ENCODE measurements around the gene RPUSD1.

The RPUSD1 gene

DNA sequence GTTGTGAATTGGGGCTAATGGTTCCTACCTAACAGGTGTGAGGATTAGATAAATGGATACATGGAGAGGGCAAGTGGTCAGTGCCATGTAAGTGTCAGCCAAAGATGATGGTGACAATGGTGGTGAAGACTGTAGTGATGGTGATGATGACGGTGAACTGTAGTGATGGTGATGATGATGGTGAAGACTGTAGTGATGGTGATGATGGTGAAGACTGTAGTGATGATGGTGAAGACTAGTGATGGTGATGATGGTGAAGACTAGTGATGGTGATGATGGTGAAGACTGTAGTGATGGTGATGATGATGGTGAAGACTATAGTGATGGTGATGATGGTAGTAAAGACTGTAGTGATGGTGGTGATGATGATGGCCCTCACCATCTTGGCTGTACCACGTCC, 30.4 kb upstream of the RPUSD1 start:
- Histone ChIP-seq H3K4me2 (ENCODE audit: low read length, poor library complexity, severe bottlenecking) (no peak overlapping the region), H4K8ac (ENCODE audit: low read length) (no peak overlapping the region), H3K9ac (ENCODE audit: low read length) (no peak overlapping the region), H3K9me3 (ENCODE audit: control insufficient read depth, low read length) (peaks cover 5% of the 10 kb centered on the region), H3K27ac (ENCODE audit: low read length, poor library complexity, severe bottlenecking) (no peak overlapping the region), H2BK120ac (ENCODE audit: low read depth, low read length) (no peak overlapping the region), H3K4me1 (ENCODE audit: control insufficient read depth, insufficient read depth, low read depth, low read length) (peaks cover 17% of the 10 kb centered on the region), H2AK5ac (ENCODE audit: low read length, severe bottlenecking) (no peak overlapping the region), H3K27me3 (ENCODE audit: control insufficient read depth in 1 of 2, insufficient read depth in 1 of 2, low read length in 2 of 2) (peaks cover 0 to 65% of the 10 kb centered on the region in 2 experiments), H2BK5ac (ENCODE audit: low read depth, low read length, poor library complexity, severe bottlenecking) (no peak overlapping the region), H3K14ac (ENCODE audit: low read length in 2 of 2) (no peak overlapping the region), H3K79me1 (replicated peaks; ENCODE audit: low read length, poor library complexity, severe bottlenecking) (no peaks in the 10 kb centered on the region), H2BK12ac (ENCODE audit: low read length in 2 of 2) (no peak overlapping the region), H4K91ac (ENCODE audit: low read length) (no peak overlapping the region), H3K36me3 (ENCODE audit: control insufficient read depth in 1 of 2, insufficient read depth in 2 of 2, low read depth in 1 of 2, low read length in 2 of 2) (no peaks in the 10 kb centered on the region), H3K23ac (ENCODE audit: low read length in 2 of 2) (no peak overlapping the region), H3K4ac (ENCODE audit: low read depth in 1 of 2, low read length in 2 of 2) (no peak overlapping the region), H2BK15ac (ENCODE audit: low read depth, poor library complexity, severe bottlenecking) (no peak overlapping the region), H3K4me3 (ENCODE audit: insufficient read depth in 1 of 2, low read depth in 1 of 2, low read length in 2 of 2) (no peak overlapping the region), H2AFZ (ENCODE audit: low read depth, low read length) (no peak overlapping the region), H3K18ac (ENCODE audit: low read depth in 1 of 2, low read length in 2 of 2) (no peak overlapping the region)
- DNase-seq = no peak
- 78% methylated on average over 1 of the region's 2 CpGs for WGBS

DNA sequence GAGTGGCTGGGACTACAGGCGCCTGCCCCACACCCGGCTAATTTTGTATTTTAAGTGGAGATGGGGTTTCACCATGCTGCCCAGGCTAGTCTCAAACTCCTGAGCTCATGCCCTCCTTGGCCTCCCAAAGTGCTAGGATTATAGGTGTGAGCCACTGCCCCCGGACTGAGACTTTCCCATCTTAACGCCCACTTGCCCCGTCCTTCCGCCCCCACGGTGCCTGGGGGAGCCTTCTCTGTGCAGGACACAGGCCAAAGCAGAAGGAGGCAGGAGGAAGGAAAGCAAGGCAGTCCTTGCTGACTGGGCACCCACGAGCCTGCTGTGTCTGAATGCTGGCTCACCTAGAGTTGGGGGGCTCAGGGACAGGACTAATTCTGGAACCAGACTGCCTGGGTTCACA, 30.0 kb upstream of the RPUSD1 start:
- H3K4me1 ChIP-seq (ENCODE audit: control insufficient read depth, insufficient read depth, low read depth, low read length) = peaks cover 22% of the 10 kb centered on the region
- H3K4me2 ChIP-seq (ENCODE audit: low read length, poor library complexity, severe bottlenecking) = no peak overlapping the region
- no peak overlapping the region for H3K14ac ChIP-seq (ENCODE audit: low read length in 2 of 2)
- no peak overlapping the region for H2BK5ac ChIP-seq (ENCODE audit: low read depth, low read length, poor library complexity, severe bottlenecking)
- peaks cover 3 to 65% of the 10 kb centered on the region in 2 experiments for H3K27me3 ChIP-seq (ENCODE audit: control insufficient read depth in 1 of 2, insufficient read depth in 1 of 2, low read length in 2 of 2)
- H3K27ac ChIP-seq (ENCODE audit: low read length, poor library complexity, severe bottlenecking) = no peak overlapping the region
- peaks cover 5% of the 10 kb centered on the region for H3K9me3 ChIP-seq (ENCODE audit: control insufficient read depth, low read length)
- 82% methylated on average over 8 of the region's 8 CpGs for WGBS
- H4K8ac ChIP-seq (ENCODE audit: low read length) = no peak overlapping the region
- H3K36me3 ChIP-seq (ENCODE audit: control insufficient read depth in 1 of 2, insufficient read depth in 2 of 2, low read depth in 1 of 2, low read length in 2 of 2) = peaks cover 0 to 3% of the 10 kb centered on the region in 2 experiments
- H3K18ac ChIP-seq (ENCODE audit: low read depth in 1 of 2, low read length in 2 of 2) = no peak overlapping the region
- no peaks in the 10 kb centered on the region for H3K79me1 ChIP-seq (replicated peaks; ENCODE audit: low read length, poor library complexity, severe bottlenecking)
- no peak overlapping the region for H2BK12ac ChIP-seq (ENCODE audit: low read length in 2 of 2)
- no peak overlapping the region for H3K4me3 ChIP-seq (ENCODE audit: insufficient read depth in 1 of 2, low read depth in 1 of 2, low read length in 2 of 2)
- no peak overlapping the region for H4K91ac ChIP-seq (ENCODE audit: low read length)
- H3K23ac ChIP-seq (ENCODE audit: low read length in 2 of 2) = no peak overlapping the region
- no peak overlapping the region for H2AK5ac ChIP-seq (ENCODE audit: low read length, severe bottlenecking)
- H3K4ac ChIP-seq (ENCODE audit: low read depth in 1 of 2, low read length in 2 of 2) = no peak overlapping the region
- DNase-seq = no peak
- no peak overlapping the region for H2BK15ac ChIP-seq (ENCODE audit: low read depth, poor library complexity, severe bottlenecking)
- no peak overlapping the region for H3K9ac ChIP-seq (ENCODE audit: low read length)
- no peak overlapping the region for H2AFZ ChIP-seq (ENCODE audit: low read depth, low read length)
- H2BK120ac ChIP-seq (ENCODE audit: low read depth, low read length) = no peak overlapping the region

DNA sequence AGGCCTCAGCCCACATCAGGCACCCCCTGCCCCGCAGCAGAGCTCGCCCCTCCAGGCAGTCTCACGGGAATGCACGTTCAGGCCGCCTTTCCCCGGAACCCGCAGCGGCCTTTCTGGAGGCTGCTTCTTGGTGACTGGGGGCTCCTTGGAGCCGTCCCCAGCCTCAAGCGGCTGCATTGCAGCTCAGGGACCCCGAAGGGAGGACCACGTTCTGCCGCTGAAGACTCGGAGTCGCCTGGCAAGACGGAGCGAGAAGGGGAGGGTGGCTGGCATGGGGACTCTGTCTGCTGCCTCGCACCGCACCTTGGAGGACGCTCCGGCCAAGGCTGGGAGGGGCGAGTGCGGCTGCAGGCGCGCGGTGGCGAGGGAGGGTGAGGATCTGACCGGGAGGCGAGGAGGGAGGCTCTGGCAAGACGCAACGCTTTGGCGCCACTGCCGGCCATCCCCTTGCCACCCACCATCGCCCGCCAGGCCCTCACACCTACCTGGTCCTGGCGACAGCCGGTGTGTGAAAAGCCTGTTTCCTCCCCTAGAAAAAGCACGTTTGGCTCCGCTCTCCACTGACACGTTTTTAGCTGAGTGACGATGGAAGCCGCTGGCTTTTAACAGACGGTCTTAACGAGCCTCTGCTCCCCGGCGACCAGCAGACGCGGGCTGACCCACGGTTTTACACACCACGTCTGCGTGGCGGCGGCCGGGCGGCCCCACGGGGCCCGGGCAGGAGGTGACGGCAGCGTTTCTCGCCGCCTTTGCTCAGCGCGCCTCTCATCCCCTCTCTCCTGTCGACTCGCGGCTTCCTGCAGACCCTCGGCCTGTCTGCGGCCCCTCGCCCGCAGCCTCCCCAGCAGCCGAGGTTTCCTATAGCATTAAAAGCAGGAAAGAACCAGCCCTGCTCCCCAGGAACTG, 29.1 kb upstream of the RPUSD1 start:
- Histone ChIP-seq H3K18ac (ENCODE audit: low read depth in 1 of 2, low read length in 2 of 2) (no peak overlapping the region), H2BK120ac (ENCODE audit: low read depth, low read length) (no peak overlapping the region), H3K4me2 (ENCODE audit: low read length, poor library complexity, severe bottlenecking) (no peak overlapping the region), H2AFZ (ENCODE audit: low read depth, low read length) (no peak overlapping the region), H3K9ac (ENCODE audit: low read length) (no peak overlapping the region), H2BK15ac (ENCODE audit: low read depth, poor library complexity, severe bottlenecking) (no peak overlapping the region), H3K36me3 (ENCODE audit: control insufficient read depth in 1 of 2, insufficient read depth in 2 of 2, low read depth in 1 of 2, low read length in 2 of 2) (peaks cover 0 to 4% of the 10 kb centered on the region in 2 experiments), H4K8ac (ENCODE audit: low read length) (no peak overlapping the region), H3K9me3 (ENCODE audit: control insufficient read depth, low read length) (peaks cover 7% of the 10 kb centered on the region), H3K23ac (ENCODE audit: low read length in 2 of 2) (no peak overlapping the region), H3K4me1 (ENCODE audit: control insufficient read depth, insufficient read depth, low read depth, low read length) (peaks cover 20% of the 10 kb centered on the region), H2BK12ac (ENCODE audit: low read length in 2 of 2) (no peak overlapping the region), H3K14ac (ENCODE audit: low read length in 2 of 2) (no peak overlapping the region), H3K27me3 (ENCODE audit: control insufficient read depth in 1 of 2, insufficient read depth in 1 of 2, low read length in 2 of 2) (peaks cover 7 to 62% of the 10 kb centered on the region in 2 experiments), H3K79me1 (replicated peaks; ENCODE audit: low read length, poor library complexity, severe bottlenecking) (no peaks in the 10 kb centered on the region), H3K27ac (ENCODE audit: low read length, poor library complexity, severe bottlenecking) (no peak overlapping the region), H2AK5ac (ENCODE audit: low read length, severe bottlenecking) (no peak overlapping the region), H3K4me3 (ENCODE audit: insufficient read depth in 1 of 2, low read depth in 1 of 2, low read length in 2 of 2) (no peak overlapping the region), H3K4ac (ENCODE audit: low read depth in 1 of 2, low read length in 2 of 2) (no peak overlapping the region), H2BK5ac (ENCODE audit: low read depth, low read length, poor library complexity, severe bottlenecking) (no peak overlapping the region), H4K91ac (ENCODE audit: low read length) (no peak overlapping the region)
- WGBS = 91% methylated on average over 71 of the region's 71 CpGs
- no peak for DNase-seq

DNA sequence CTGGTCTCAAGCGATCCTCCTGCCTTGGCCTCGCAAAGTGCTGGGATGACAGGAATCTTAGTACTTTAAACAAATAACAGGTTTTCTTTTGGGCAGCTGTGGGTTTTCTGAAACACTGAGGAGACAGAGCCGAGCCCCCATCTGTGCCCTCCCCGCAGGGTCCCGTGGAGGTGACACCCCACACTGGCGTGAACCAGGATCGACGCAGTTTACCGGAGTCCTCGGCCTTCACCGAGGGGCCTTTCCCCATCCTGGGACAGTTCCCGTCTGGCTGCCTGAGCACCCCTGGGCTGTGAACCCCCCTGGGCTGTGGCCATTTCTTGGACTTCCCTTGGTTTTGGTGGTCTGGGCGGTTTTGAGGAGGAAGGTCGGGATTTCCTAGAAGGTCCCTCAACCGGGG, 27.7 kb upstream of the RPUSD1 start:
- Histone ChIP-seq H3K4me1 (ENCODE audit: control insufficient read depth, insufficient read depth, low read depth, low read length) (peaks cover 15% of the 10 kb centered on the region), H4K8ac (ENCODE audit: low read length) (no peak overlapping the region), H3K14ac (ENCODE audit: low read length in 2 of 2) (no peak overlapping the region), H3K4ac (ENCODE audit: low read depth in 1 of 2, low read length in 2 of 2) (no peak overlapping the region), H2BK5ac (ENCODE audit: low read depth, low read length, poor library complexity, severe bottlenecking) (no peak overlapping the region), H3K36me3 (ENCODE audit: control insufficient read depth in 1 of 2, insufficient read depth in 2 of 2, low read depth in 1 of 2, low read length in 2 of 2) (peaks cover 0 to 4% of the 10 kb centered on the region in 2 experiments), H2BK12ac (ENCODE audit: low read length in 2 of 2) (no peak overlapping the region), H2BK120ac (ENCODE audit: low read depth, low read length) (no peak overlapping the region), H4K91ac (ENCODE audit: low read length) (no peak overlapping the region), H3K18ac (ENCODE audit: low read depth in 1 of 2, low read length in 2 of 2) (no peak overlapping the region), H3K9me3 (ENCODE audit: control insufficient read depth, low read length) (peaks cover 11% of the 10 kb centered on the region), H3K23ac (ENCODE audit: low read length in 2 of 2) (no peak overlapping the region), H3K27ac (ENCODE audit: low read length, poor library complexity, severe bottlenecking) (no peak overlapping the region), H3K27me3 (ENCODE audit: control insufficient read depth in 1 of 2, insufficient read depth in 1 of 2, low read length in 2 of 2) (peaks cover 10 to 55% of the 10 kb centered on the region in 2 experiments), H3K79me1 (replicated peaks; ENCODE audit: low read length, poor library complexity, severe bottlenecking) (no peaks in the 10 kb centered on the region), H3K4me2 (ENCODE audit: low read length, poor library complexity, severe bottlenecking) (no peak overlapping the region), H3K9ac (ENCODE audit: low read length) (no peak overlapping the region), H2AFZ (ENCODE audit: low read depth, low read length) (no peak overlapping the region), H2AK5ac (ENCODE audit: low read length, severe bottlenecking) (no peak overlapping the region), H3K4me3 (ENCODE audit: insufficient read depth in 1 of 2, low read depth in 1 of 2, low read length in 2 of 2) (no peak overlapping the region), H2BK15ac (ENCODE audit: low read depth, poor library complexity, severe bottlenecking) (no peak overlapping the region)
- DNase-seq = no peak
- 91% methylated on average over 15 of the region's 15 CpGs for WGBS
